Measurements from ENCODE around the gene CARD8.
"Not testable (repeated sequence)": the region's sequence is repeated elsewhere in the genome, so short reads cannot be mapped to it uniquely, and the experiment has no call there.

CARD8 gene

GRCh38 chr19:48255376-48256303, at the start of gene CARD8:
CARD8 (minus strand) TSS chr19:48255912; CDS start chr19:48241020, 14,892 bp downstream.
- peak; percentile 88 for DNase-seq (ENCODE audit: low spot score)

GRCh38 chr19:48303866-48304265, 48.2 kb upstream of the CARD8 start:
- no peak for DNase-seq (ENCODE audit: low spot score)

- no peak for DNase-seq (ENCODE audit: low spot score)
These were observed 47.7 kb upstream of the CARD8 start for GRCh38 chr19:48303367-48303766.

GRCh38 chr19:48302600-48302959, 46.9 kb upstream of the CARD8 start:
- no peak for DNase-seq (ENCODE audit: low spot score)

GRCh38 chr19:48301886-48302599, 46.3 kb upstream of the CARD8 start:
- DNase-seq (ENCODE audit: low spot score) = no peak

- DNase-seq (ENCODE audit: low spot score) = no peak
These were observed 42.3 kb upstream of the CARD8 start for GRCh38 chr19:48297975-48298374.

GRCh38 chr19:48296963-48297734, 41.4 kb upstream of the CARD8 start:
- no peak for DNase-seq (ENCODE audit: low spot score)

GRCh38 chr19:48295458-48295857, 39.7 kb upstream of the CARD8 start:
- DNase-seq (ENCODE audit: low spot score) = no peak

GRCh38 chr19:48292798-48293197, 37.1 kb upstream of the CARD8 start:
- no peak for DNase-seq (ENCODE audit: low spot score)

GRCh38 chr19:48291489-48291815, 35.7 kb upstream of the CARD8 start:
- not testable (repeated sequence) for DNase-seq (ENCODE audit: low spot score)

- DNase-seq (ENCODE audit: low spot score) = peak; percentile 92
These were observed 35.2 kb upstream of the CARD8 start for GRCh38 chr19:48290771-48291488.

GRCh38 chr19:48290401-48290770, 34.7 kb upstream of the CARD8 start:
- DNase-seq (ENCODE audit: low spot score) = peak; percentile 73

- no peak for DNase-seq (ENCODE audit: low spot score)
These were observed 32.0 kb upstream of the CARD8 start for GRCh38 chr19:48287748-48288147.

GRCh38 chr19:48284896-48285295, 29.2 kb upstream of the CARD8 start:
- DNase-seq (ENCODE audit: low spot score) = no peak

GRCh38 chr19:48283908-48284307, 28.2 kb upstream of the CARD8 start:
- DNase-seq (ENCODE audit: low spot score) = no peak

GRCh38 chr19:48279747-48280146, 24.0 kb upstream of the CARD8 start:
- no peak for DNase-seq (ENCODE audit: low spot score)

- no peak for DNase-seq (ENCODE audit: low spot score)
These were observed 19.2 kb upstream of the CARD8 start for GRCh38 chr19:48274938-48275337.

- DNase-seq (ENCODE audit: low spot score) = no peak
These were observed 18.5 kb upstream of the CARD8 start for GRCh38 chr19:48274173-48274572.

GRCh38 chr19:48271531-48272151, 15.9 kb upstream of the CARD8 start:
- peak; percentile 84 for DNase-seq (ENCODE audit: low spot score)

GRCh38 chr19:48269617-48270026, 13.9 kb upstream of the CARD8 start:
- not testable (repeated sequence) for DNase-seq (ENCODE audit: low spot score)

GRCh38 chr19:48265326-48265725, 9.6 kb upstream of the CARD8 start:
- DNase-seq (ENCODE audit: low spot score) = not testable (repeated sequence)

GRCh38 chr19:48260359-48260714, 4.6 kb upstream of the CARD8 start:
- DNase-seq (ENCODE audit: low spot score) = not testable (repeated sequence)
